Hepatocyte (in vitro differentiated cells): ENCODE data around the gene LYSMD2.

ENCODE experiments used
- CTCF ChIP-seq: fragments of 200-600 bp; sonication (generic); IDR thresholded peaks from 2 replicates; pipeline ENCODE4 v1.5.1; 2016; ENCODE audit warnings: antibody characterized with exemption, mild to moderate bottlenecking; ENCODE audit not compliant: poor library complexity
- EZH2 ChIP-seq: fragments of 200-600 bp; sonication (generic); IDR thresholded peaks from 2 replicates; pipeline ENCODE4 v1.6.1; 2016; ENCODE audit warnings: antibody characterized with exemption, mild to moderate bottlenecking, borderline replicate concordance

GRCh38 chr15:51738553-51738952 lies 1.1 kb upstream of the LYSMD2 start:
- TF ChIP-seq CTCF = no peak
- TF ChIP-seq EZH2 = no peak
